WTC11 (cell line): Measurements from ENCODE around the gene CD163. TPM values are rescaled to one million over a fixed set of nuclear protein-coding genes. Genes with fewer than 3 reads are reported as not detected.

Source experiments
- ATAC-seq: fragments of 200-7000 bp; cut with Tn5 transposase; 2 replicates; pipeline ENCODE4 v1.10.0; 2021; ENCODE audit warnings: mild to moderate bottlenecking, moderate library complexity
- CTCF ChIA-PET: fragments of 300-600 bp; sonication (Branson Sonifier 250); formaldehyde crosslinking; loops from one replicate; lab custom pipeline; 2021; ENCODE audit warnings: antibody characterized with exemption; lab: Charles Lee
- POLR2A ChIA-PET: fragments of 350-600 bp; sonication (Branson Sonifier 250); formaldehyde crosslinking; loops from one replicate; lab custom pipeline; 2021; ENCODE audit warnings: antibody characterized with exemption; lab: Charles Lee
- DNase-seq: peaks from one replicate; pipeline ENCODE4 v3.0.0; 2021; ENCODE audit warnings: low spot score
- H3K27ac Mint-ChIP-seq: 2 replicates; pipeline ENCODE4 v1.8.0; 2021; ENCODE audit warnings: mixed read lengths
- H3K27me3 Mint-ChIP-seq: 2 replicates; pipeline ENCODE4 v1.8.0; 2021; ENCODE audit warnings: low read depth, mild to moderate bottlenecking, moderate library complexity, mixed read lengths
- H3K36me3 Mint-ChIP-seq: 2 replicates; pipeline ENCODE4 v1.8.0; 2021; ENCODE audit warnings: mixed read lengths
- H3K4me1 Mint-ChIP-seq: 2 replicates; pipeline ENCODE4 v1.8.0; 2022; ENCODE audit warnings: mixed read lengths
- H3K4me3 Mint-ChIP-seq: 2 replicates; pipeline ENCODE4 v1.8.0; 2021; ENCODE audit warnings: mild to moderate bottlenecking, moderate library complexity, mixed read lengths
- H3K9me3 Mint-ChIP-seq: 2 replicates; pipeline ENCODE4 v1.8.0; 2021; ENCODE audit warnings: mixed read lengths
- CREB1 ChIP-seq: sonication (generic); formaldehyde crosslinking; IDR thresholded peaks from 2 replicates; pipeline ENCODE4 v1.8.0; 2023; ENCODE audit warnings: mild to moderate bottlenecking, missing genetic modification reagents
- FOXP1 ChIP-seq: sonication (generic); formaldehyde crosslinking; IDR thresholded peaks from 2 replicates; pipeline ENCODE4 v1.8.0; 2022; ENCODE audit warnings: missing genetic modification reagents, mild to moderate bottlenecking, moderate library complexity, borderline replicate concordance
- KAT7 ChIP-seq: sonication (generic); formaldehyde crosslinking; IDR thresholded peaks from 2 replicates; pipeline ENCODE4 v1.8.1; 2023; ENCODE audit warnings: missing genetic modification reagents, mild to moderate bottlenecking, borderline replicate concordance
- MYBL2 ChIP-seq: sonication (generic); formaldehyde crosslinking; IDR thresholded peaks from 2 replicates; pipeline ENCODE4 v1.8.1; 2023; ENCODE audit warnings: mild to moderate bottlenecking, moderate library complexity, missing genetic modification reagents
- NFATC4 ChIP-seq: fragments of 250-450 bp; sonication (Bioruptor Pico); IDR thresholded peaks from 2 replicates; pipeline ENCODE4 v1.9.0; 2021; ENCODE audit warnings: mild to moderate bottlenecking
- NFYB ChIP-seq: sonication (generic); formaldehyde crosslinking; conservative IDR thresholded peaks from 2 replicates; pipeline ENCODE4 v1.8.0; 2022; ENCODE audit warnings: low read depth, missing genetic modification reagents
- RELA ChIP-seq: sonication (generic); formaldehyde crosslinking; IDR thresholded peaks from 2 replicates; pipeline ENCODE4 v1.8.1; 2022; ENCODE audit warnings: missing genetic modification reagents, mild to moderate bottlenecking, borderline replicate concordance
- SP1 ChIP-seq: sonication (generic); formaldehyde crosslinking; conservative IDR thresholded peaks from 2 replicates; pipeline ENCODE4 v1.8.1; 2022; ENCODE audit warnings: missing genetic modification reagents
- TEAD1 ChIP-seq: sonication (generic); formaldehyde crosslinking; IDR thresholded peaks from 2 replicates; pipeline ENCODE4 v1.8.0; 2022; ENCODE audit warnings: mild to moderate bottlenecking, missing genetic modification reagents
- TEAD4 ChIP-seq: sonication (generic); formaldehyde crosslinking; IDR thresholded peaks from 2 replicates; pipeline ENCODE4 v1.8.0; 2022; ENCODE audit warnings: mild to moderate bottlenecking, missing genetic modification reagents
- ZNF138 ChIP-seq: sonication (generic); formaldehyde crosslinking; conservative IDR thresholded peaks from 2 replicates; pipeline ENCODE4 v1.8.1; 2022; ENCODE audit warnings: mild to moderate bottlenecking, moderate library complexity, missing genetic modification reagents
- ZNF232 ChIP-seq: sonication (generic); formaldehyde crosslinking; IDR thresholded peaks from 2 replicates; pipeline ENCODE4 v1.8.0; 2022; ENCODE audit warnings: mild to moderate bottlenecking, missing genetic modification reagents
- ZNF317 ChIP-seq: sonication (generic); formaldehyde crosslinking; IDR thresholded peaks from 2 replicates; pipeline ENCODE4 v1.8.1; 2023; ENCODE audit warnings: low read depth, mild to moderate bottlenecking, moderate library complexity, missing genetic modification reagents, borderline replicate concordance
- ZNF671 ChIP-seq: fragments of 250-450 bp; sonication (Bioruptor Pico); IDR thresholded peaks from 2 replicates; pipeline ENCODE4 v1.8.0; 2021; ENCODE audit warnings: mild to moderate bottlenecking
- total RNA-seq: library from RNA; stranded (reverse); gene quantifications from 3 replicates; pipeline ENCODE4 v1.2.3, GENCODE V29; 2021
- TF ChIP-seq, protein P1 (sequence below): fragments of 250-450 bp; sonication (Bioruptor Pico); IDR thresholded peaks from 2 replicates; pipeline ENCODE4 v1.9.0; 2021; ENCODE audit warnings: moderate library complexity, mild to moderate bottlenecking, inconsistent platforms, borderline replicate concordance
- TF ChIP-seq, protein P2 (sequence below): sonication (generic); formaldehyde crosslinking; IDR thresholded peaks from 2 replicates; pipeline ENCODE4 v1.8.1; 2022; ENCODE audit warnings: mild to moderate bottlenecking, missing genetic modification reagents, moderate library complexity, borderline replicate concordance
- TF ChIP-seq, protein P3 (sequence below): sonication (generic); formaldehyde crosslinking; IDR thresholded peaks from 2 replicates; pipeline ENCODE4 v1.8.1; 2023; ENCODE audit warnings: mild to moderate bottlenecking, missing genetic modification reagents, borderline replicate concordance
- TF ChIP-seq, protein P4 (sequence below): sonication (generic); formaldehyde crosslinking; IDR thresholded peaks from 2 replicates; pipeline ENCODE4 v1.8.0; 2022; ENCODE audit warnings: mild to moderate bottlenecking, missing genetic modification reagents
- TF ChIP-seq, protein P5 (sequence below): sonication (generic); formaldehyde crosslinking; IDR thresholded peaks from 2 replicates; pipeline ENCODE4 v1.8.1; 2022; ENCODE audit warnings: low read depth, missing genetic modification reagents, borderline replicate concordance

Gene CD163
- total RNA-seq, 1 experiment from 2014 or later: 0.77 TPM

DNA sequence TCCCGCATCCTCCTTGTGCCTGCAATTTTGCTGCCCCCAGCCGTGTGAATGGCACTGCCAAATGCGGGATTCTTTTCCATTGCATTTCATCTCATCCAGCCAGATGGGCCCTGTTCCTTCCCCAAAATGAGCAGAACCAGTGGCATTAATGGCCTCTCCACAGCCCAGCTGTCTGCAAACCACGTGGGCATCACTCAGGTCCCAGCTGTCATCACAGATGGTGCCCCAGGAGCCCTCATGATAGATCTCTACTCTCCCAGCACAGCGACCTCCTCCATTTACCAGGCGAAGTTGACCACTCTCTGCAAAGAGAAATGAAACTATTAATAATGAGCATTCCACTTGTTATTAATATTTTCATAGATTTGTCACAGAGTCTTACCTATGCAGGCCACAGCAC is 17.1 kb downstream of the CD163 start:
- H3K9me3 Mint-ChIP-seq: peaks cover 5% of the 10 kb centered on the region
- ChIA-PET POLR2A (no interaction called here), CTCF (no interaction called here)
- H3K27me3 Mint-ChIP-seq: peaks cover 3% of the 10 kb centered on the region; the same call in 1 of the 2 replicates
- DNase-seq (no peak), ATAC-seq (no peak)
- H3K4me1 Mint-ChIP-seq: no peaks in the 10 kb centered on the region
- no peaks in the 10 kb centered on the region for H3K36me3 Mint-ChIP-seq
- H3K4me3 Mint-ChIP-seq: no peak overlapping the region
- TF ChIP-seq, protein P1, sequence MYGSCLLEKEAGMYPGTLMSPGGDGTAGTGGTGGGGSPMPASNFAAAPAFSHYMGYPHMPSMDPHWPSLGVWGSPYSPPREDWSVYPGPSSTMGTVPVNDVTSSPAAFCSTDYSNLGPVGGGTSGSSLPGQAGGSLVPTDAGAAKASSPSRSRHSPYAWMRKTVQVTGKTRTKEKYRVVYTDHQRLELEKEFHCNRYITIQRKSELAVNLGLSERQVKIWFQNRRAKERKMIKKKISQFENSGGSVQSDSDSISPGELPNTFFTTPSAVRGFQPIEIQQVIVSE: no peak
- TF ChIP-seq, protein P2, sequence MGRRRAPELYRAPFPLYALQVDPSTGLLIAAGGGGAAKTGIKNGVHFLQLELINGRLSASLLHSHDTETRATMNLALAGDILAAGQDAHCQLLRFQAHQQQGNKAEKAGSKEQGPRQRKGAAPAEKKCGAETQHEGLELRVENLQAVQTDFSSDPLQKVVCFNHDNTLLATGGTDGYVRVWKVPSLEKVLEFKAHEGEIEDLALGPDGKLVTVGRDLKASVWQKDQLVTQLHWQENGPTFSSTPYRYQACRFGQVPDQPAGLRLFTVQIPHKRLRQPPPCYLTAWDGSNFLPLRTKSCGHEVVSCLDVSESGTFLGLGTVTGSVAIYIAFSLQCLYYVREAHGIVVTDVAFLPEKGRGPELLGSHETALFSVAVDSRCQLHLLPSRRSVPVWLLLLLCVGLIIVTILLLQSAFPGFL (CRISPR knock-in tag): no peak
- TF ChIP-seq ZNF317 (CRISPR knock-in tag): no peak
- TF ChIP-seq, protein P3, sequence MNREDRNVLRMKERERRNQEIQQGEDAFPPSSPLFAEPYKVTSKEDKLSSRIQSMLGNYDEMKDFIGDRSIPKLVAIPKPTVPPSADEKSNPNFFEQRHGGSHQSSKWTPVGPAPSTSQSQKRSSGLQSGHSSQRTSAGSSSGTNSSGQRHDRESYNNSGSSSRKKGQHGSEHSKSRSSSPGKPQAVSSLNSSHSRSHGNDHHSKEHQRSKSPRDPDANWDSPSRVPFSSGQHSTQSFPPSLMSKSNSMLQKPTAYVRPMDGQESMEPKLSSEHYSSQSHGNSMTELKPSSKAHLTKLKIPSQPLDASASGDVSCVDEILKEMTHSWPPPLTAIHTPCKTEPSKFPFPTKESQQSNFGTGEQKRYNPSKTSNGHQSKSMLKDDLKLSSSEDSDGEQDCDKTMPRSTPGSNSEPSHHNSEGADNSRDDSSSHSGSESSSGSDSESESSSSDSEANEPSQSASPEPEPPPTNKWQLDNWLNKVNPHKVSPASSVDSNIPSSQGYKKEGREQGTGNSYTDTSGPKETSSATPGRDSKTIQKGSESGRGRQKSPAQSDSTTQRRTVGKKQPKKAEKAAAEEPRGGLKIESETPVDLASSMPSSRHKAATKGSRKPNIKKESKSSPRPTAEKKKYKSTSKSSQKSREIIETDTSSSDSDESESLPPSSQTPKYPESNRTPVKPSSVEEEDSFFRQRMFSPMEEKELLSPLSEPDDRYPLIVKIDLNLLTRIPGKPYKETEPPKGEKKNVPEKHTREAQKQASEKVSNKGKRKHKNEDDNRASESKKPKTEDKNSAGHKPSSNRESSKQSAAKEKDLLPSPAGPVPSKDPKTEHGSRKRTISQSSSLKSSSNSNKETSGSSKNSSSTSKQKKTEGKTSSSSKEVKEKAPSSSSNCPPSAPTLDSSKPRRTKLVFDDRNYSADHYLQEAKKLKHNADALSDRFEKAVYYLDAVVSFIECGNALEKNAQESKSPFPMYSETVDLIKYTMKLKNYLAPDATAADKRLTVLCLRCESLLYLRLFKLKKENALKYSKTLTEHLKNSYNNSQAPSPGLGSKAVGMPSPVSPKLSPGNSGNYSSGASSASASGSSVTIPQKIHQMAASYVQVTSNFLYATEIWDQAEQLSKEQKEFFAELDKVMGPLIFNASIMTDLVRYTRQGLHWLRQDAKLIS (CRISPR knock-in tag): no peak
- no peak for TF ChIP-seq KAT7 (CRISPR knock-in tag)
- TF ChIP-seq, protein P4, sequence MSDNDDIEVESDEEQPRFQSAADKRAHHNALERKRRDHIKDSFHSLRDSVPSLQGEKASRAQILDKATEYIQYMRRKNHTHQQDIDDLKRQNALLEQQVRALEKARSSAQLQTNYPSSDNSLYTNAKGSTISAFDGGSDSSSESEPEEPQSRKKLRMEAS: no peak
- no peak for TF ChIP-seq RELA
- no peak for TF ChIP-seq TEAD4
- no peak for TF ChIP-seq NFATC4 (CRISPR knock-in tag)
- H3K27ac Mint-ChIP-seq: no peak overlapping the region

DNA sequence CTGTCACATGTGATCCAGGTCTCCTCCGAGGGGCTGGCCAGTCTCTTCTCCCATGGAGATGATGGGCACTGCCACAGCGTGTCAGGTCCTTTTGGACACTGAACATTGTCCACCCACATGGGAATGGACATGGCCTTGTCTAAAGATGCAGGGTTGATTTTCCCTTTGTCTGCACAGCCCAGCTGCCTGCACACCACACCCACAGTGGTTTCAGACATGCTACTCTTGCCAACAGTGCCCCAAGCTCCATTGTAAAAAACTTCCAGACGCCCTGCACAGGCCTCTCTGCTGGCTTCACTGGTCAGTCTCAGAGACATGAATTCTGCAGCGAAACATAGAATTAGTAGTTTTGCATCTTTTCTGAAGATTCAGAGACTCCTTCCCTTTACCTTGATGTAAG is 18.5 kb downstream of the CD163 start:
- Mint-ChIP-seq H3K27ac (no peak overlapping the region), H3K9me3 (peaks cover 5% of the 10 kb centered on the region), H3K27me3 (peaks cover 3% of the 10 kb centered on the region; the same call in 1 of the 2 replicates), H3K4me1 (no peaks in the 10 kb centered on the region), H3K36me3 (no peaks in the 10 kb centered on the region), H3K4me3 (no peak overlapping the region)
- no peak for DNase-seq
- ChIA-PET POLR2A (no interaction called here), CTCF (no interaction called here)
- no peak for TF ChIP-seq CREB1 (CRISPR knock-in tag)
- TF ChIP-seq, protein P1: no peak
- TF ChIP-seq, protein P5, sequence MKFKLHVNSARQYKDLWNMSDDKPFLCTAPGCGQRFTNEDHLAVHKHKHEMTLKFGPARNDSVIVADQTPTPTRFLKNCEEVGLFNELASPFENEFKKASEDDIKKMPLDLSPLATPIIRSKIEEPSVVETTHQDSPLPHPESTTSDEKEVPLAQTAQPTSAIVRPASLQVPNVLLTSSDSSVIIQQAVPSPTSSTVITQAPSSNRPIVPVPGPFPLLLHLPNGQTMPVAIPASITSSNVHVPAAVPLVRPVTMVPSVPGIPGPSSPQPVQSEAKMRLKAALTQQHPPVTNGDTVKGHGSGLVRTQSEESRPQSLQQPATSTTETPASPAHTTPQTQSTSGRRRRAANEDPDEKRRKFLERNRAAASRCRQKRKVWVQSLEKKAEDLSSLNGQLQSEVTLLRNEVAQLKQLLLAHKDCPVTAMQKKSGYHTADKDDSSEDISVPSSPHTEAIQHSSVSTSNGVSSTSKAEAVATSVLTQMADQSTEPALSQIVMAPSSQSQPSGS: no peak
- TF ChIP-seq MYBL2: no peak
- no peak for TF ChIP-seq TEAD1 (CRISPR knock-in tag)
- TF ChIP-seq ZNF138 (CRISPR knock-in tag): no peak
- no peak for TF ChIP-seq NFATC4 (CRISPR knock-in tag)
- TF ChIP-seq NFYB (CRISPR knock-in tag): no peak
- TF ChIP-seq ZNF671 (CRISPR knock-in tag): no peak
- TF ChIP-seq ZNF232 (CRISPR knock-in tag): no peak
- TF ChIP-seq FOXP1 (CRISPR knock-in tag): no peak
- no peak for TF ChIP-seq SP1 (CRISPR knock-in tag)
- ATAC-seq: no peak
